HG03108 (cell line): Measurements from ENCODE around the gene RIOX2.
"Not testable (repeated sequence)": the region's sequence is repeated elsewhere in the genome, so short reads cannot be mapped to it uniquely, and the experiment has no call there.

Source experiments
- ATAC-seq: cut with Tn5 transposase; IDR thresholded peaks from one replicate; pipeline ENCODE4 v1.9.1; 2021; ENCODE audit warnings: moderate library complexity; ENCODE audit not compliant: unreplicated experiment

RIOX2 gene

DNA sequence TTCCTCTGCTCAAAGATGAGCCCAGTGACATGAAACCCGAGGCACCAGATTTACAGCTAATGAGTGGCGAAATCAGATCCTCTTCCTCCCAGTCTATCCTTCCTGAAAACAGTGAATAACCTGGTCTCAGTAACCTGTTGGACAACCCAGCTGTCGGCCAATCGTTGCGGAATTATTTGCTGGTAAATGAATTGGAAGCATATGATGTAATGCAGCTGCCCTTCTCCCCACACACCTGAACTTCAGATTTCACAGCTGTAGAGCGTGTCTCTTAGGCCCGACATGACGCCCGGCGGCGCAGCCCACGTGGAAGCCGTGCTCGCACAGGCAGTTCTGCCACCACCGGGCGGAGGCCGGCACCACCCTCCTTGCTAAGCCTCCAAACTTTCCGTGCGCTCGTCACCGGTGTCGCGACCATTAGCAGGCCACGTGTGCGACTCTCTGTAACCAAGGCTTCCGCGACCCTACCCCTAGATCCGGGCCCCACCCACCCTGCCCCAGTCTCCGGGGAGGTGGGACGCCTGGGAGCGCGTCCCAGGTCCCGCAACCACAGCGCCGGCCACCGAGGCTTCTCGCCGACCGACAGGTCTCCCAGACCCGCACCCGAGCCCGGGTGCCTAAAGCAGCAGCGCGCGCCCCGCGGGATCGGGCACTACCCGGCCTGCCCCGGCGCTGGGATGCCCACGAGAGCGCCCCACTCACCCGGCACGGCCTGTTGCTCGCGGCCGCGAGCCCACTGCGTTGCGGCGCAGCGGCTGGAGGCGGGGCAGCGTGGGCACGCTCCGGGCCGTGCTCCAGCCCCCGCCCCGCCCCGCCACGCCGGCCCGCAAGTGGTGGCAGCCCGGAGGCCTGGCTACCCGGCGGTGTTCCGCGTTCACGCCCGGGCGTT lies at the start of gene RIOX2:
Gene RIOX2 (minus strand): TSS at position 753 of the 889 bp plus-strand sequence. CDS start 4,838 bp downstream, outside the sequence.
- peak; percentile 82 for ATAC-seq

DNA sequence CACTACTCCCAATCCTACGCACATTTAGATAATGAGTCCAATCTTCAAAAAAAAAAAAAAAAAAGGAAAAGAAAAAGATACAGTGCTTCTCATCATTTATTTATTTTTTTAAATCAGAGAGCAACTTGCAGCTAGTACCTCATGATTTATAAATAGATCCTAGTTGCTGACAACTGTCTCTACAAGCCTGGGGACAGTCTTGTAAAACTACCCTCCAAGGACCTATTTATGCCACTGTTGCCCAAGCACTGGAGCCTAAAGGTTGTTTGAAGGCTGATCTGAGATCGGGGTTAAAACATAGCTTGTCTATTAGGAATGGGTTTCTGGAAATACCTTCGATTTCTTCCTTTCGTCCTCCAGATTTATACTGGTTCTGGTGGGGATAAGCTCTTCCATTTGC lies 48.2 kb upstream of the RIOX2 start:
- no peak for ATAC-seq

DNA sequence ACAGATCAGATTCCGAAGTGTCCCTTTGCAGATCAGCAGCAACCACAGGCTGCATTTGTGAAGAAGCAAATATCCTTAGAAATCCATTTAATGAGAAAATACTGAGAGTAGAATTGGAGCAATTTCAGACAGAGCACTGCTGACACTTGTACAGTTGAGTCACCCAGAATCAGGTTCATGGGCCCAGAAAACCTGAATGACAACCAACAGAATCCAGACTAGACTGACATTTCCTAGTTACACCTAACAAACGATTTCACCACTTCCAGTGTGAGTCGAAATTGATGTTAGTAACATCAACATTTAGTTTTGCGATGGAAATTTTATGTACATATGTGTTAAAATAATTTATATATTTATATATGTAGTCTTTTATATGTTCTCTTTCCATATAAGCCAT lies 46.1 kb upstream of the RIOX2 start:
- no peak for ATAC-seq

DNA sequence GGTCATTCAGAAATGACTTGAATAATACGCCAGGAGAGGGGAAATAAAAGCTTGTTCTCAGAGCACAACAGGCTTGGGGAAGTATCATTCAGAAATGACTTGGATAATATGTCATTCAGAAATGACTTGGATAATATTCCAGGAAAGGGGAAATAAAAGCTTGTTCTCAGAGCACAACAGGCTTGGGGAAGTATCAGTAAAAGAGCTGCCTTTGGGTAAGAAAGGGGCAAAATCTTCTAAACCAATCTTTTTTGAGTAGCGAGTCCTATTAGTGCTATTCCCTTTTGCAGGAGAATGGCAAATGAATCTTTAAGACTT lies 42.0 kb upstream of the RIOX2 start:
- no peak for ATAC-seq

DNA sequence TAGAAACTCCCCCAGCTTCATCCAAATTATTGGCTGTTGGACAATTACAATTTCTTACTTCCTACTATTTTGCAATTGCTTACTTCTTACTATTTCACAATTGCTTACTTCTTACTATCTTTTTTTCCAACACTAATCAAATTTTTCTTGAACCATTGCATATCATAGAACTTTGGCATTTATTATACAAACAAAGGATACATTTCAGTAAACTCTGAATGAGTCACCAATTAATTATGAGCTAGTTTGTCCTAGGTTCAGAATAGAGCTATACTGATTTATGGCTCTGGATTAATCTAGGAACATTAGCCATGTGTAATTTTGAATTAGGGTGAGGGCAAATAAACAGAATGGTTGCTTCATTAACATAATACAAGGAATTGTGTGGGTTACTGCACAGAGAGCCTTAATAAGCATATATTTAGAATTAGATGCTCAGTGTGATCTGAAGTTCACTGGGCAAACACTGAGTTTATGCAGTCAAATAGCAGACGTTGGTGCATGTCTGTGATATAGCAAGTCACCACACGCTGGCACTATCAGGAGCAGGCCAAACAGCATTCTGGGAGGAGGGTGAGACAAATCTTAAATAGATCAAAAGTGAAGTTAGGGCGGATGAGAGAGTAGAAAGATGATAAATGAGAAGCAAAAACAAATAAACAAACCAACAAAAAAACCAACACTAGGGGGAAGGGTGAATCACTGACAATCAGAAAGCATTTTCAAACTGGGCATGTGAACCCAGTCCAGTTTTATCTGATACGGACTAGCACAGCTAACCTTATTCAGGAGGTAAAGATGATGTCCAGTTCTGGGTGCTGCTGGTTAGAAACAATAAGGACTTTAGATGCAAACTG lies 41.4 kb upstream of the RIOX2 start:
- no peak for ATAC-seq

DNA sequence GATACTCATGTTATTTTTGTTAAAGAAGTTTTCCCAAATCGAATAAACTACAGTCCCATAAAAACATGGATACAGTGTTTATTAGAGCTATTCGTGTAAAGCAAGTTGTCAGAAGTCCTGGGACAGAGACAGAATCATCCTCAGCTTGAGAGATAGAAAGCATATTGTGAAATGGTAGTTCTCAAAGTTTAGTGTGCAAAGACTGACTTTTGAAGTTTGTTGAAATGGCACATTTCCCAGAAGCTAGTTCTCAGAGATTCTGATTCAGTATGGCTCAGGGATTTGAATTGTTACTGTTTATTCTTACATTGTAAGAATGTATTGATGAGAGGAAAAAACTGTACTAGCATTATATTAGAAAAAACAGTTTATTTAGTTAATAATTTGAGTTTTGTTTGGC lies 40.7 kb upstream of the RIOX2 start:
- ATAC-seq, result no peak

DNA sequence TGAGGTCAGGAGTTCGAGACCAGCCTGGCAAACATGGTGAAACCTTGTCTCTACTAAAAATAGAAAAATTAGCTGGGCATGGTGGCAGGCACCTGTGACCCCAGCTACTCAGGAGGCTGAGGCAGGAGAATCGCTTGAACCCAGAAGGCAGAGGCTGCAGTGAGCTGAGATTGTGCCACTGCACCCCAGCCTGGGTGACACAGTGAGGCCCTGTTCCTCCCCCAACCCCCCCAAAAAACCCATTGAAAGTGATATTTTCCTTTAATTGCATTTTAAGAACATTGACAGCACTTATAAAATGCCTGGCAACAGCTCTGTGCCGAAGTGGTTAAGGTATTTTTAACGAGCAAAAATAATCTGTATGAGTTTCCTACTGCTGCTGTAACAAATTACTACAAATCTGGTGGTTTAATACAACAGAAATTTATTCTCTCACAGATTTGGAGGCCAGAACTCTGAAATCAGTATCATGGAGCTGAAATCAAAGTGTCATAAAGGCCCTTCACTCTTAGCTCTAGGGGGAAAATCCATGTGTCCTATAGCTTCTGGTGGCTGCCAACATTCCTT lies 38.7 kb upstream of the RIOX2 start:
- not testable (repeated sequence) for ATAC-seq

DNA sequence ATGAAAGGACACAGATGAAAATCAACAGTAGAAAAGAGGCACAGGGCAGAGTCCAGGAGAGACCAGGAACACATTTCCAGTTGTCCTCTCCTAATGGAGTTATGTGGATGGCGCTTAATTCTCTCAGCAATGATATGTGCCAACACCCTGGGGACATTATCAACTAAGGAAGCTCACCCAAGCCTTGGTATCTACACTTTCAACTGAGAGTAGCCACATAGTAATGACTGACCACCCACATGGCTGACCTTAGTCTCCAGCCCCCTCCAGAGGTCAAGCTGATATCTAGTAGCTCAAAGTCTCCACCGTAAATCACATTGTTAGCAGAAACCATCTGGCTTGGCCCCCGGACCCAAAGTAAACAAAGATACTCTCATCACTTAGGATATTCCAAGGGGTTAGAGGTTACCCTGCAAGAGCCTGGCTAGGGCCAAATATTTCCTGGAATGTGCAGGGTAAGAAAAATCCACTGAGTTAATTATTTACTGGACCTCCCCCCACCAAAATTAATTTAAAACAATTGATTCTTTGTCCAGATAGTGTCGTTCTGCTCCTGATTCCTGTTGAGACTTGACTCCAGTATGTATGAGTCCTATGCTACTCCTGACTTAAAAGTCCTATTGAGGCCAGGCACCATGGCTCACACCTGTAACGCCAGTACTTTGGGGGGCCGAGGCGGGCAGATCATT lies 38.1 kb upstream of the RIOX2 start:
- no peak for ATAC-seq

DNA sequence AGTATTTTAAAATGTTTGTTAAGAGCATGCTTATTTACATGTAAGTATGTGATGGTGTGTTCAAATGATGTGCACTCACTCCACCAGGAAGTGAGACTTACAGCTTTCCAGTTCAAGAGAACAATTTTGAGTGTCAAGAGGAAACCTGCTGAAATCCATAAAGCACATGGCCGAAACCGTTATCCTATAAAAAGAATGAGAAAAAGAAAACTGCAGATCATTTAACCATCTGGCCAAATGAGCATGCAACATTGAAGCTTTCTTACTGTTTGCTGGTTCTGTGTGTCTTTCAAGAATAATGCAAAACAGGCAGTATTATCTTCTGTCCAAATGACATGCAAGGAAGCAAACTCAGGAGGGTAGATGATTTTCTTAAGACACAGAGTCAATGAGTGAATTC lies 36.6 kb upstream of the RIOX2 start:
- no peak for ATAC-seq

DNA sequence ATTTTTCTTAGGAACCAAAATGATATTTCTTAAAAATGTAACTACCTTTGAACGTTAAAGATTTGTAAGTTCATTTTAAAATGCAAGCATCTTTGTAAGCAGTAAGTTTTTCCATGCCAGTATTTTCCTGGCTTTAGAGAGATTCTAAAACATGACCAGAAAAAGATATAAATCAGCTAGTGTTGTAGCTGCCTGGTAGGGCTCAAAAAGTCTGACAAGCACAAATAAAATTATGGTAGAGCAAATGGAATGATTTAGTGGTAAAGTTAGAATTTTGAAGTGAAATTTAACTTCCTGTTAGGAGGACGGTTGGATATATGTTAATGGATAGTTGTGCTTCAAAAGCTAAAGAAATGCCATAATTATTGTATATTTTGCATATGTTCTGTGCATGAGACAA lies 33.2 kb upstream of the RIOX2 start:
- no peak for ATAC-seq

DNA sequence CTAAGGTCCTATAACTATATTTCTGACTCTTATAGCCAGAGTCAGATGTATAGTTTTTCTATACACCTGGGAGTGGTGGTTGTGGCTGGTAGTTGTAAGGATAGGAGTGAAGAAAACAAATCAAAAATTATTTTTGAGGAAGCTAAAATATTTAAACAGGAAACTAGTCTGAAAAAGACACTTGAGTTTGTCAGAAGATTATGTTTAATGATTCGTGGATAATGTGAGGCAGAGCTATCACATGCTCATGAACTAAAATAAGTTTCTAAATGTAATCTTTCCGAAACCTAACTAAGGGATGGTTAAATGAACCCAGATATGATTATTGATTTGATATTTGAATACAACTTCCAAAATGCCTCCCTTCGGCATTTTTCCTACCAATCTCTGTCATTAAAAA lies 32.5 kb upstream of the RIOX2 start:
- no peak for ATAC-seq

DNA sequence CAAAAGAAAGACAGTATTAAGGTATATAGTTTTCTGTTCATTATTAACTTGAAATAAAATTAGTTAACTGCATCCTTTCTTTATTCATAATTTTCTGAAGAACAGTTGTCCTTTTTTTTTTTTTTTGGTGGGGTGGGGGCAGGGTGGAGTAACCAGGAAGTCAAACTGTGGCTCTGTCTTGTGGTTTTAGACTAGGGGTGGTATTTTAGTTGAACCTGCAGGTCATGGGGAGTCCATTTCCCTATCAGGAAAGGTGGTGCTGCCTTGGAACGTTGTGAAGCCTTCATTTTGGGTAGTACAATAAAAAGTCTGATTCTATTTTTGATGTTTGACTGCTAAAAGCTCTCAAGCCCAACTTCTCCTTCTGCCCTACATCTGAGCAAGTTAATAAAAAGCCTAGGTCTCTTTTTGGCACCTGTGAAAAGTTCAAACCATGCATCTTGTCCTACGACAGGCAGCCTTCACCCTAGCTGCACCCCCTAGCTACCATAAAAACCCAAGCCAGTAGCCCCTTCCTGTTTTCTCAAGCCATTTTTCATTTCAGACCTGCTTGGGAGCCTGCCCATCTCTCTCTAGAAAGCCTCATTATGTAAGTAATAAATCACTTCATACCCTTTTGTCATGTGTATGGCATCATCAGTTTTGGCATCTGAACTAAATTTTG lies 31.2 kb upstream of the RIOX2 start:
- peak; percentile 88 for ATAC-seq

DNA sequence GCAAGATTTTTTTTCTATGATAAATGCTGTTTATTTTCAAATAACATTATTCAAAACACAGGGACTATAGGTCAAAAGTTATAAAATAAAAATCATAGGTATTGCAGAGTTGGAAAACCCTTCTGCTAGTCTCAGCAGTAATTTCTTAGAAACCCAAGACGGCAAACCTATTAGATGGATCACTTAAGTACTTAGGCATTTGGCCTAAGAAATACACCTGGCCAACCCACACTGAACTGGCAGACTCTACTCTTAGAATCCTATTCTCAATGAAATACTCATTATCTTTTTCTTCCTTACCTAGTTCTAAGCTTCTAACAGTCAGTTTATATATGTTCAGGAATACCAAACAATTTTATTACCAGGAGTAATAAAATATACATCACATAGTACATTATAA lies 30.5 kb upstream of the RIOX2 start:
- no peak for ATAC-seq

DNA sequence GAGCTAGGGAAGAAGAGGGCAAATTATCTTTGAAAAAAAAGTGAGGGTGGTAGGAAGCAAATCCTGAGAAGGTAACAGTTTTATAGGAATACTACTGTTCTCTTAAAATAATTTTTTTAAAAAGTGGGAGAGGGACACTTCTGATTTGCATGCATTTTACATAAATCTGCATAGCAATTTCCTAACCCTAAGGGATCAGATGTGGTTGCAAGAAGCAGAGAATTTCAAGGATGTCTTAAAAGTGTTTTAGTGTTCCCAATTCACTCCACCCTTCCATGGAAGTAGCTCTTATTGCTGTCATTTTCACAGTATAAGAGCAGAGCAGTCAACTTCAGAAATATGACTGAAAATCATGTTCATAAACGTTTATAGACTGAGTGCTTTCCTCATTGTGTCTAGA lies 27.8 kb upstream of the RIOX2 start:
- no peak for ATAC-seq

DNA sequence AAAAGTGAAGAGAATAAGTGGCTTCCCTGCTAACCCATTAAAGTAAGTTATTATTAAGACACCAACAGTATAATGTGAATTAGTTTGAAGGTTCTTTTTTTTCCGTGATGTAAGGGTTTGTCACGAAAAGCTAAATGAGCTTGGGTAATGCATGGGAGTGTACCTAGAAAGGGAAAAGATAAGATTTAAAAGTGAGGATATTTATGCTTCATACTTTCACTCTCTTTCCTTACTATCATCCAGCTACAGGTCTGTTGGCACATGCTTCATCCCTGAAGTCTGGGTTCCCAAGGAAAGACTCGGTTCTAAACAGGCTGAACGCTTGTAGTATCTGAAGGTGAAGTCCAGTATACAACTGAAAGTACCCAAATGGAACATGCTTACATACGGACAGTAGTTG lies 26.9 kb upstream of the RIOX2 start:
- ATAC-seq, result no peak

DNA sequence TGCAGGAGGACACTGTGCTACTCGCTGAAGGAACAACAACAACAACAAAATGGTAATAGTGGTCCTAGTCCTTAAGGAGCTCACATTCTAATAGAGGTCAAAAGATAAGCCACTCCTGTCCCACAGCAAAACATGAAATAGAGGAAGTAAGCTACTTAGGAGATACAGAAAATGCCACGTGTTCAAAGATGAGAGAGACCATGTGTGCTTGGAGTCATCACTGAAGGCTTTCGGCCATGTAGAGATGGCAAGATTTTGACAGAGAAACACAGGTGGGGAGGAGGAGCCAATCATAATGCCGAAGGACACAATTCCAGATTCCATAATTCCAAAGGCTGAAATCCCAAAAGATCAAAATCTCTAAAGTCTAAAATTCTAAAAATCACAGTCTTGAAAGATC lies 24.8 kb upstream of the RIOX2 start:
- no peak for ATAC-seq

DNA sequence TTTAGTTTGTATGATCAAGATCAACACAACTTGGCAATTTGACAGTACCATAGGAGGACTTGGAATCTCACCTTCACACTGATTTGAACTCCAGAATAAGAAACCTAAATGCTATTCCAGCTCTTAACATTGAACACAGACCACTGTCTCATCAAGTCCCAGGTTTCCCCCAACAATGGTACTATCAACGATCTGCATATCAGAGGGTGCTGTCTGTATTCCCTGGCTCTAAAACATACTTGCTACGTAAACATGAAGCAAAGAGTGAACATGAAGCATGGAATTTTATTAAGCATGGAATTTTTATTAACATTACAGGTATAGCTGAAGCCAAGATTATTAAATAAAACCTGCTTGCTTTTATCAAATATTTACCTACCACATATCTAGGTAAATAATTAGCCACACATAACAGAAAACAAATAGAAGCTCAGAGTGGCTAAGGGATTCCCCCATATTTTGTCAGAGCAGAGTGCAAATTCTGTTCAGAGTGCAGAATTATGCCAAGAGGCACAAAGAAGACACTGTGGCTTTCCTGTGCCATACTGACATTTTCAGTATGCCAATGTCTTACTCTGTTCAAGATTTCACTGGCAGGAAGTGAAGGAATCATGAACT lies 22.2 kb upstream of the RIOX2 start:
- ATAC-seq, result no peak

DNA sequence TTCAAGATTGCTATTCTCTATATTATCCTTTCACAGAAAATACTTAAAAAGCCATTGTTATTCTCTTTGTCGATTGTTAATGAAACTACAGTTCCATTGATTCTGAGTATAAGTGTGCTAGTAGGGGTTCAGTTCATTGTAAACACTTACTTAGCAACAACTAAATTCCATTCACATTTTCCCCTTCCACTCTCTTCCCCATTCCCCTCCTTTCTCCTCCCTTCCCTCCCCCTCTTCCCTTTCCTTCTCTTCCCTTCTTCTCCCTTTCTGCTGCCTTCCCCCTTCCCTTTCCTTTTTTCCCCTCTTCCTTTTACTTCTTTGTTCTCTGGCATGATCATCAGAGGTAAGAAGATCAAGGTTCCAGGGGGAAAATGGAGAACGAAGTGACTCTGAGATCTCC lies 21.3 kb upstream of the RIOX2 start:
- ATAC-seq, result no peak

DNA sequence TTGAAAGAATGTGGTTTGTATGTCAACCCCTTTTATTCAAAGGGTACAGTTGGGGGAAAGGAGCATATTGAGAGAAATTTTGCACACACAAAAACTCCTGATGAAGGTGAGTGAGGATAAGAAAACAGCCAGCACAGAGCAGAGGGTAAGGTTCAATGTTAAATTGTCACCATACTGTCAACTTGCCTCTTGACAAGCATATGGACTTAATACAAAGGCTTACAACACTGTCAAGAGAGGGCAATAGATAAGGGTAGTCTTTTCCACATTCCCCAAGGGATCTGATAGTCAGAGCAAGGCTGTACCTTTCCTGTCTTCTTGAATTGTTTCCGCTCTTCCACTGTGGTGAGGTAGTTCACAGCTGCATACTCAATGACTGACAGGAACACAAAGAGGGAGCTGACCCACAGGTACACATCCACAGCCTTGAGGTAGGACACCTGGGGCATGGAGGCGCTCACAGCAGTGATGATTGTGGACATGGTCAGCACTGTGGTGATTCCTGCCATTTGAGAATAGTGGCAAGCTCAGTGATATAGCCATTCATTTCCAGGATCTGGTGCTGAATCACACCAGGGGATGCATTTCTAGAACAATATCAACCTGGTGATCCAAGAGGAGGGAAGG lies 20.4 kb upstream of the RIOX2 start:
- ATAC-seq, result no peak

DNA sequence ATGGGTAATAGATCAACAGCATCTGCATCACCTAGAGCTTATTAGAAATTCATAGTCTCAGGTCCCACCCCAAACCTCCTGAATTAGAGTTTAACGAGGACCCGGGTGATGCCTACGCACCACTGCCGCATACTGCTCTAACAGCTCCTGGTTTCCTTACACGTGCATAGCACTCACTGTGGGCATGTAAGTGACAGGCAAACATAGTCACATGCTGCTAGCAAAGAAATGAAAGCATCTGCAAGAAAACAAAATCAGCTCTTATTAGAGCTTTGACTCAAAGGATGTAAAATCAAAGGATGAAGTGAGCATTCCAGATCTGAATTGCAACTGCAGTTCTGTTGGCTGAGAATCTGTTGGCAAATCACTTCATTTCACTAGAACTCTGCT lies 19.1 kb upstream of the RIOX2 start:
- no peak for ATAC-seq
